Astrocyte (in vitro differentiated cells and primary cell): ENCODE results near the gene PROSER3.

ENCODE experiments used
- CTCF ChIP-seq: IDR thresholded peaks from 2 replicates; pipeline ENCODE4 v1.5.1; 2011; ENCODE audit warnings: low read depth, mild to moderate bottlenecking, inconsistent platforms, low read length, moderate library complexity; ENCODE audit not compliant: insufficient read depth
- EZH2 ChIP-seq: IDR thresholded peaks from 2 replicates; pipeline ENCODE4 v1.6.1; 2012; ENCODE audit warnings: mild to moderate bottlenecking, low read length, inconsistent platforms; ENCODE audit not compliant: insufficient read depth

GRCh38 chr19:35738021-35738886 lies 19.7 kb upstream of the PROSER3 start:
- TF ChIP-seq CTCF (no peak), EZH2 (no peak)
